HG02571 (cell line): ENCODE results near the gene CNOT11.
"Not testable (repeated sequence)": the region's sequence is repeated elsewhere in the genome, so short reads cannot be mapped to it uniquely, and the experiment has no call there.

ENCODE experiments used
- ATAC-seq: cut with Tn5 transposase; IDR thresholded peaks from one replicate; pipeline ENCODE4 v1.9.1; 2021; ENCODE audit warnings: mild to moderate bottlenecking, moderate library complexity; ENCODE audit not compliant: unreplicated experiment

CNOT11 gene

DNA sequence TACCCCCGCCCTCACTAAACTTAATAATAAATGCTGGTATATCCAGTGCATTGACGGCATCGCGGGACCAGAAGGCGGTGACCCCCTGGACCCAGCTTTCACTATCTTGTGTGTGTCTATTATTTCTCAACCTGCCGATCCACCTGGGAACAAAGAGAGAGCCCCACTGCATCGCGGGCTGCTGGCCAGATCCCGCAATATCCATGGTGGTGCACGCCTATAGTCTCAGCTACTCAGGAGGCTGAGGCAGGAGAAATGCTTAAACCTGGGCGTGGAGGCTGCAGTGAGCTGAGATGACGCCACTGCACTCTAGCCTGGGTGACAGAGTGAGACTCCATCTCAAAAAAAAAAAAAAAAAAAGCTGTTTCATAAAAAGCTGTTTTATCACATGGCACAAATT, 7.8 kb upstream of the CNOT11 start:
- ATAC-seq, result not testable (repeated sequence)

GRCh38 chr2:101245468-101245867, 7.2 kb upstream of the CNOT11 start:
- ATAC-seq, result not testable (repeated sequence)

DNA sequence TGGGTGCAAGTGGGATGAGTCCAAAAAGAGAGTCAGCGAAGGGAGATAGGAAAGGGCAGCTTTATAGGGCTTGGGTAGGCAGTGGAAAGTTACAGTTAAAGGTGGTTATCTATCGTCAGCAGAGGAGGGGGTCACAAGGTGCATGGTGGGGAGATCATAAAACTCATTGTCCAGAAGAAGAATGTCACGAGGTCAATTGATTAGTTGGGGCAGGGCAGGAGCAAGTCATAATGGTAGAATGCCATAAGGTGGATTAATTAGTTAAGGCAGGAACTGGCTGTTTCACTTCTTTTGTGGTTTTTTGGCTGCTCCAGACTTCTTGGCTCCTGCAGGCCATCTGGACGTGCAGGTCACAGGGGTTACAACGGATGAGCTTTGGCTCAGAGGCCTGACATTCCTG, 3.9 kb upstream of the CNOT11 start:
- ATAC-seq, result not testable (repeated sequence)

GRCh38 chr2:101249826-101250225, 2.9 kb upstream of the CNOT11 start:
- ATAC-seq, result no peak

GRCh38 chr2:101251246-101251781, 1.4 kb upstream of the CNOT11 start:
- ATAC-seq, result not testable (repeated sequence)

- ATAC-seq, result peak; percentile 35
Measured at GRCh38 chr2:101251844-101252407, 760 bp upstream of the CNOT11 start.

GRCh38 chr2:101253013-101253702, 472 bp downstream of the CNOT11 start:
- peak; percentile 48 for ATAC-seq

- ATAC-seq, result no peak
Measured at GRCh38 chr2:101253703-101254450, 1.2 kb downstream of the CNOT11 start.

DNA sequence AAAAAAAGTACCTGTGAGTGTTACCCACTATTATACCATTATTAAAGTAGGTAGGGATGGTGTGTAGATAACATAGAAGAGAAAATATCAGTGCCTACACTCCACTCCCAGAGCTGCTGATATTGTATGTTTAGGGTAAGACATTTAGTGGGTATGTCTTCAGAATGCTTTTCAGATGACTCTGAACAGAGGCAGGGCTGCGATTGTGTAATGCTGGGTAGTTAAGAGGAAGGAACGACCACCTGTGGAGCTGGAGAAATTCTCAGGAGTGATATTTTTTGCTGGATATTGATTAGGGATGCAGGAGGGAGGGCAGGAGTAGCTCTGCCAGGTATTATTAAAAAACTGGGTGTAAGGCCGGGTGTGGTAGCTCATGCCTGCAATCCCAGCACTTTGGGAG, 2.8 kb downstream of the CNOT11 start:
- no peak for ATAC-seq

- no peak for ATAC-seq
Measured at GRCh38 chr2:101256316-101256715, 3.6 kb downstream of the CNOT11 start.

GRCh38 chr2:101258804-101259203, 6.1 kb downstream of the CNOT11 start:
- ATAC-seq, result no peak

DNA sequence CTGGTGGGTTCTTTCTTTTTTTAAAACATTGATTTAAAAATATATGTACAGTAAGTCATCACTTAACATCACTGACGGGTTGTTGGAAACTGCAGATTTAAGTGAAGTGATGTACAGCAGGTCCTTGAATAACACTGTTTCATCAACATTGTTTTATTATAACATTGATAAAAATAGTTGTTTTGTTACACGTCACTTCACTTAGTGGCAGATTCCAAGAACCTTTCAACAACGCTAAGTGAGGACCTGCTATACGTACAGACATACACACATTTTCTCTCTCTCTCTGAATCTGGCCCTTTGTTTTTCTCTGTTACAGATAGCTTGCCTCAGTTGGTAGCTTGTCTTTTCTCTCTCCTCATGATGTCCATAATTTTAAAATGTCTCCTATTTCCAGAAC, 9.5 kb downstream of the CNOT11 start:
- ATAC-seq, result no peak

DNA sequence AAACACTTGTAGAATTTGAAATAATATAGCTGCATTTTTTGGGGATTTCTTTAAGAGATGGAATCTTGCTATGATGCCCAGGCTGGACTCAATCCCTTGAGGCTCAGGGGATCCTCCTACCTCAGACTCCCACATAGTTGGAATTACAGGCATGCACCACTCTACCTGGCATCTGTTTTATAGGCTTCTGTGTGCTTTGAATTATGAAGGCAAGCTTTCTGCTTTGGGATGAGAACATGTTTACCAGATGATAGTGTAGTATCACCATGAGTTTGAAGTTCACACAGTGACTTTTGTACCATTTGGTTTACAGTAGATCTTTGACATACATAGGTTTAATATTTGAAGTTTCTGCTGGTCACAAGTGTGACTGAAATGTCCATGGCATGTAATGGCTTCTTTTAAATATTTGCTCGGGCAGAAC, 10.7 kb downstream of the CNOT11 start:
- no peak for ATAC-seq

- ATAC-seq, result no peak
Measured at GRCh38 chr2:101264360-101264939, 11.8 kb downstream of the CNOT11 start.

DNA sequence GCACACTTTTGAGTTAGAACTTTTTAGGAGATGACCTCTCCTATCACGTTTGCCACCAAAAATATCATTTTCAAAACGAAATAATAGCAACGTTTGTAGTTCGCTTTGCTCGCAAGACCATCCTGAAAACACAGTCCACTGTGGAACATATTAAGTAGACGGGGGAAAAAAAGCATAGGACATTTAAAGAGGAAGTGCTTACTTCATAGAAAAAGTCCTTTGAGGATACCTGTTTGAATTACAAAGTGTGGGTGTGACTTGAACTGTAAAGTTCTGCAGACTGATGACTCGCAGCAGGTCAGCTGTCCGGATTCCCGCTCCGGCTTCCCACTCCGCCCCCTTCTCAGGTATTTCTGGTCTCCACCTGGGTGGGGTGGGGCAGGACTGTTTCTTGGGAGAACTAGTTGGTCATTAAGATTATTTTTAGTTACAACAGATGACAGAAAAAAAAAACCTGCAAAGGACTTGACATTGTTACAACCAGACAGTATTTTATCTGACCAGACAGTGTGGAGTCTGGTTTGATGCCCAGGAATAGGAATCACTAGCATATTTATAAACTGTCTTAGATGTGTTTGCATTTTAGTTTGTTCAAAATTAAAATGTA, 13.3 kb downstream of the CNOT11 start:
- no peak for ATAC-seq

DNA sequence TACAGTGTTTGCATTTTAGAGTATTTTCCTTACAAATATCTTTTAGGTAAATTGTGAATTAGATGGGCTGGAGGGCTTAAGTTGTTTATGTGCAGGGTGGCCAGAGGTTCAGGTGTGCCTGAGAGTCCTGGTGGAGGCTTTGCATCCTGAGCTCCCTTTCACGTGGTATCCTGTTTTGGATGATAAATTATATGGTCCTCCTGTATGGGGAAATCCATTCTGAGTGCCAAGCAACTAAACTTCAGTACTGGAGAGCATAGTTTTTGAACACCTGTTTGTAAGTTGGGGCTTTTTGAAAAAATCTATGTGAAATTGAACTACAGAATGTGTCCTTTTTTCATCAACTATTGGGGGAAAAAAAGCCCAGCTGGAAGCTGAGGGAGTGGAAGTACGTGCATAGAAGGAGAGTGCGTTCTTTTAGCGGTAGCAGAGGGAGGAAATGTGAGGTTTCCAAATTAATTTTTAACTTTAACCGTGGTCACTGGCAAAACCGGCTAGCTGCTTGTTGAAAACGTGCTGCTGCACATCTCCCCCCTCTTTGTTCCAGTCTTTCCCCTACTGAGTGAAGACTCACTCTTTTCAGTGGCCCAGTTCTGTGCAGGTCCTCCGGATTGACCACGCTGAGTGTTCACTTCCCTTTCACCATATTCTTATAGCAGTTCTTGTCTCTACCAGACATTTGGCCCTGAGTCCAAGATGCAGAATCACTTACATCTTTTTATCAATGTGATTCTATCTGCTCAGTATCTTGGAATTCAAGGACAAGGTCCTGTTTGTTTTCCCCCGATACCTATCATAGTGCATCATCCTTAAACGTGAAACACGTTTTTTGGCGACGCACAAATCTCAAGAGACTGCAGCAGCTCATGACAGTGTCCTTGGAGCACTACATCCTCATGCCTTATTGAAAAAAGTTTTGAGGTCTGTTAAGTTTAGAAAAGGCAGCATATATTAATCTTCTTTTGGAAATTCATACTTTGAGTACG, 15.3 kb downstream of the CNOT11 start:
- ATAC-seq, result peak; percentile 50

DNA sequence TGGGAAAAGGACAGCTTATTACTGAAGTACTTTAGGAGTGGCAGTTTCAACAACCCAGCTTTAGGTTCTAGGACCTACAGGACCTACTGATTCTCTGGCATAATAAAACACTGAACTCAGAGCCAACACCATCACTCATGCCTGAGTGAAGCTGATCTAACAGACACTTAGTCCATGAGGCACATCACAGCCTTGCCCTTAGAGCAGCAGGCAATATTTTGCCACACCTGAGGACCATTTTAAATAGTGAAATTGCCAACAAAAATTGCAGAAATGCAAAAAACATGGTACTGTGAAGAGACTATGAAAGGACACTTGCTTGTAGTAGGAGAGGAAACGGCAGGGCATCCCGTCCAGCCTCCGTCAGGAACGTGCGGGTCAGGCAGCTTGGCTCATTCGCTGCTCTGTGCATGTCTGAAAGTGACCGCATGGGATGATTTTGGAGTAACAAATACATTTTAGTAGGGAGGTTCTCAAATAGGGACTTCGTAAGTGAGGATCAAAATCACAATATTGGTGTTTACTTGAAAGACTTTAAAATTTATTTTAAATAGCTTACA, 18.1 kb downstream of the CNOT11 start:
- no peak for ATAC-seq

GRCh38 chr2:101272045-101272784, 19.5 kb downstream of the CNOT11 start:
- peak; percentile 74 for ATAC-seq

DNA sequence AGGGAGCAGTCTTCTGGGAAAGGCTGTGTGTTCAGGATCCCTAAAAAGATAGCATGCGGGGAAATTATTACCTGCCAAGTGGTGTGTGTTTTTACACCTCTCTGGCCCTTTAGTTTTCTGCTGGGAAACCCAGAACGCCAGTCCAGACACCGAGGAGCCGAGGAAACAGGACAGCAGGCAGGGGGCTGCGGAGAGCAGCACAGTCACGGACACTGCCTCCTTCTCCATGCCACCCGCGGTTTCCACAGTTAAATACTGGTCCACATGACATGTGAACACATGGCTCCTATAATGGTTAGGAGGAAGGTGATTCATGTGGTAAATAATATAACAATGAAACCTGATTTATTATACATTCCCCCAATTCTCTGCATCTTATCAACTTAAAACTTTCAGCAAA, 20.4 kb downstream of the CNOT11 start:
- ATAC-seq, result no peak
